ENCODE results near the gene IMMP1L.

Gene IMMP1L

DNA sequence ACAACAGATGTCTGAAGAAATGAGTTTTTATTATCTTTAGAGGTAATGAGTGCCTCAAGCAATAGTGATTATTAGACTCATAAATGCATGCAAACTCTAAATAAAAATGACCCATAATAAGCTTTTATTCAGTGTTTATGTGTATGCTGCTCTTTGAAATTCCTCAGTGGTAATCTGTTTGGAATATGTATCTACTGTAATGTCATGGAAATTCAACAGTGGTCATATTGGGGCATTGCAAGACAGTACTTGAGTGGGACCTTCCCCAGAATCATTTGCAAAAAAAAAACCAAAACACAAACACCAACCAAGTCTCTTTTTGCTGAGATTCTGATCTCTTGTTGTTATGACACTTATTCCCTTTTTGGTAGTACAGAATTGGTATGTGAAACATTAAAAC, 104.8 kb downstream of the IMMP1L start:
- Histone ChIP-seq H3K9me3 (ENCODE audit: control insufficient read depth in 2 of 2, low read length in 2 of 2) (no peaks in the 10 kb centered on the region), H3K4me3 (ENCODE audit: low read length in 2 of 2) (no peak overlapping the region), H3K4me1 (ENCODE audit: control insufficient read depth, insufficient read depth, low read length) (no peaks in the 10 kb centered on the region), H3K27ac (ENCODE audit: low read length) (no peak overlapping the region), H3K9ac (ENCODE audit: low read length in 2 of 2) (no peak overlapping the region), H3K27me3 (ENCODE audit: control insufficient read depth in 1 of 2, insufficient read depth in 2 of 2, low read length in 2 of 2) (no peaks in the 10 kb centered on the region), H3K36me3 (ENCODE audit: control insufficient read depth in 2 of 2, insufficient read depth in 2 of 2, low read length in 2 of 2) (no peaks in the 10 kb centered on the region)

DNA sequence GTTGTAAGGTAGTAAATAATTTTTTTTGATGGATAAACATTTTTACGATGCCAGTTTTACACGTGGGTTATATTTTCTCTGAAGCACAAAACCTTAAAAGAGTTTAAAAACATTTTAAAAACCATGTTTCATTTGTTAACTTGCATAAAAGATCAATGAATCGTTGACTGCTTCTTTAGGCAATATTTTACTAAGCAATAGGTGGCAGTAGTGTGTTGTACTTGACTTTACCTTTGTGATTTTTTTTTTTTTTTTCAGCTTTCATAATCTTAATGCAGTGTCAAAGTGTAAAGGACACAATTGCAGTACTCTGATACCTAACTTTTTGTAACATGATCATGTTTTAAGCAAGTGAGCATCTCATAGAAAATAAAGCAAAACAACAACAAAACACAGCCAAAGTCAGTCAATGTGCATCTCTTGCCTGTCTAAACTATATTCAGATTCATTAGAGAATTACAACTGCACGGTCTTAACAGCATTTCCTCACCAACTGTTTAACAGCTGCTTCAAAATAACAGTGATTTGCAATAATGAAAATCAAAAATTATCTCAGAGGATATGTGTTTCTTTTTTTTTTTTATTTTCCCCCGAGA, 112.1 kb downstream of the IMMP1L start:
- Histone ChIP-seq H3K9me3 (ENCODE audit: control insufficient read depth in 2 of 2, low read length in 2 of 2) (peaks cover 0 to 4% of the 10 kb centered on the region in 2 donors), H3K9ac (ENCODE audit: low read length in 2 of 2) (no peak overlapping the region), H3K27ac (ENCODE audit: low read length) (no peak overlapping the region), H3K36me3 (ENCODE audit: control insufficient read depth in 2 of 2, insufficient read depth in 2 of 2, low read length in 2 of 2) (peaks cover 0 to 3% of the 10 kb centered on the region in 2 donors), H3K27me3 (ENCODE audit: control insufficient read depth in 1 of 2, insufficient read depth in 2 of 2, low read length in 2 of 2) (no peaks in the 10 kb centered on the region), H3K4me3 (ENCODE audit: low read length in 2 of 2) (no peak overlapping the region), H3K4me1 (ENCODE audit: control insufficient read depth, insufficient read depth, low read length) (no peaks in the 10 kb centered on the region)

DNA sequence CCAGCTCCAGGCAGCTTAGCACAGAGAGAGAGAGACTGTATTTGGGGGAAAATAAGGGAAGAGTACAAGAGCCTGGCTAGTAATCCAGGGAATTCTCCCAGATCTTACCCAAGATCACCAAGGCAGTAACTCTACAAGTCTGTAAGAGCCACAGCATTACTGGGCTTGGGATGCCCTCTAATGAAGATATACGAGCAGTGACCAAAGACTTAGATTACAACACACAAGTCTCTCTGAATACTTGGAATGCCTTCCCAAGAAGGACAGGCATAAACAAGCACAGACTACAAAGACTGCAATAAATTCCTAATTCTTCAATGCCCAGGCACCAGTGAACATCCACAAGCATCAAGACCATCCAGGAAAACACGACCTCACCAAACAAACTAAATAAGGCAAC, 122.0 kb downstream of the IMMP1L start:
- H3K9ac ChIP-seq (ENCODE audit: low read length in 2 of 2) = no peak overlapping the region
- no peak overlapping the region for H3K4me3 ChIP-seq (ENCODE audit: low read length in 2 of 2)

DNA sequence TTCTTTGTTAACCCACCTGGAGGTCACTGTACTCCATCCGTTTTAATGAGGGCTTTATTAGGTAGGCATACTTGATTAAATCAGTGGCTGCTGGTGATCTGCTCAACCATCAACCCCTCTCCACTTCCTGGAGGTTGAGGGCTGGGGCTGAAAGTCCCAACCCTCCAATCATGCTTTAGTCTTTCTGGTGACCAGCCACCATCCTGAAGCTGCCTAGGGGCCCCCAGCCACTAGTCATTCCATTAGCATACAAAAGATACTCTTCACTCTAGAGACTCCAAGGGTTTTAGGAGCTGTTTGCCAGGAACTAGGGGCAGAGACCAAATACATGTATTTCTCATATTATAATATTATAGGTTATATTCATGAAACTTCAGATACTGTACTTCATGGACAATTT, 126.3 kb downstream of the IMMP1L start:
- no peak overlapping the region for H3K4me3 ChIP-seq (ENCODE audit: low read length in 2 of 2)
- no peak overlapping the region for H3K9ac ChIP-seq (ENCODE audit: low read length in 2 of 2)
- H3K27me3 ChIP-seq (ENCODE audit: control insufficient read depth in 1 of 2, insufficient read depth in 2 of 2, low read length in 2 of 2) = no peaks in the 10 kb centered on the region
- H3K36me3 ChIP-seq (ENCODE audit: control insufficient read depth in 2 of 2, insufficient read depth in 2 of 2, low read length in 2 of 2) = peaks cover 0 to 3% of the 10 kb centered on the region in 2 donors
- no peaks in the 10 kb centered on the region for H3K9me3 ChIP-seq (ENCODE audit: control insufficient read depth in 2 of 2, low read length in 2 of 2)
- H3K4me1 ChIP-seq (ENCODE audit: control insufficient read depth, insufficient read depth, low read length) = no peaks in the 10 kb centered on the region
- no peak overlapping the region for H3K27ac ChIP-seq (ENCODE audit: low read length)

More for the DNA sequence above, 122.0 kb downstream of the IMMP1L start:
- no peak overlapping the region for H3K27ac ChIP-seq (ENCODE audit: low read length)
- no peaks in the 10 kb centered on the region for H3K27me3 ChIP-seq (ENCODE audit: control insufficient read depth in 1 of 2, insufficient read depth in 2 of 2, low read length in 2 of 2)
- no peaks in the 10 kb centered on the region for H3K9me3 ChIP-seq (ENCODE audit: control insufficient read depth in 2 of 2, low read length in 2 of 2)
- H3K36me3 ChIP-seq (ENCODE audit: control insufficient read depth in 2 of 2, insufficient read depth in 2 of 2, low read length in 2 of 2) = peaks cover 0 to 3% of the 10 kb centered on the region in 2 donors
- H3K4me1 ChIP-seq (ENCODE audit: control insufficient read depth, insufficient read depth, low read length) = no peaks in the 10 kb centered on the region

All from stomach smooth muscle (tissue), 2 donors.